Left lung (tissue), 10 donors: ENCODE results near the gene ETFB. TPM values are rescaled to one million over a fixed set of nuclear protein-coding genes. Genes with fewer than 3 reads are reported as not detected.

Experiments
- ATAC-seq: fragments of 200-7000 bp; cut with Tn5 transposase; one replicate; pipeline ENCODE4 v1.9.1; 2020; ENCODE audit warnings: moderate library complexity
- DNase-seq, 4 donors: peaks; one replicate each; pipeline ENCODE4 v3.0.0-alpha.2; 2013 to 2020
- H3K27ac ChIP-seq, 2 donors: fragments of 200-600 bp; sonication (generic) in 1 of 2; one replicate each; pipeline versions ENCODE4 v1.5.0 to v1.8.0; 2020 to 2021
- H3K27me3 ChIP-seq, 2 donors: fragments of 200-600 bp; sonication (generic) in 1 of 2; one replicate each; pipeline versions ENCODE4 v1.5.0 to v1.8.0; 2020 to 2021
- H3K36me3 ChIP-seq, 2 donors: fragments of 200-600 bp; sonication (generic) in 1 of 2; one replicate each; pipeline versions ENCODE4 v1.5.0 to v1.8.0; 2020 to 2021
- H3K4me1 ChIP-seq, 2 donors: fragments of 200-600 bp; one replicate each; pipeline ENCODE4 v1.8.0; 2021
- H3K4me3 ChIP-seq, 2 donors: fragments of 200-600 bp; sonication (generic) in 1 of 2; one replicate each; pipeline versions ENCODE4 v1.5.0 to v1.8.0; 2020 to 2021; ENCODE audit warnings: mild to moderate bottlenecking in 1 of 2
- H3K9me3 ChIP-seq, 2 donors: fragments of 200-600 bp; sonication (generic) in 1 of 2; one replicate each; pipeline versions ENCODE4 v1.5.0 to v1.8.0; 2020 to 2021
- intact Hi-C, 2 donors: fragments of 100-400 bp; cut with DNase I; formaldehyde crosslinking; loops; one replicate each; pipeline versions ENCODE4 v1.11.2 to v1.14.2; 2022
- polyA plus RNA-seq, 6 donors: library from polyadenylated mRNA; unstranded; fragments of 120-200 nt; gene quantifications; one replicate each; pipeline ENCODE4 v1.2.1, GENCODE V29; 2013; ENCODE audit not compliant: insufficient read length in 6 of 6
- total RNA-seq, 2 donors: library from RNA; stranded (reverse); fragmentation: NEBNext Ultra II Directional; extraction: Animal tissue kit (Norgen Biotek cat#: 25700); gene quantifications; one replicate each; pipeline ENCODE4 v1.2.1, GENCODE V29; 2021
- TF ChIP-seq, protein P1 (sequence below), 2 donors: fragments of 200-600 bp; sonication (generic) in 1 of 2; IDR thresholded peaks; one replicate each; pipeline versions ENCODE4 v1.5.0 to v1.8.0; 2021; ENCODE audit warnings: antibody characterized with exemption in 2 of 2
- donor health status: DM: no; HTN: yes; CAD: no.
- donor health status: DM: no; HTN: no; CAD: no.

ETFB gene
- total and polyA plus RNA-seq, 8 donors = 41.5 to 89.6 (median 47.9) TPM

GRCh38 chr19:51331716-51332115 lies 34.5 kb downstream of the ETFB start:
- H3K27me3 ChIP-seq = peaks cover 20 to 39% of the 10 kb centered on the region in 2 donors
- DNase-seq (no peak), ATAC-seq (no peak)
- intact Hi-C loops = no loop called here
- H3K4me1 ChIP-seq = peaks cover 4 to 12% of the 10 kb centered on the region in 2 donors
- no peak overlapping the region for H3K27ac ChIP-seq
- H3K9me3 ChIP-seq = no peaks in the 10 kb centered on the region
- no peaks in the 10 kb centered on the region for H3K36me3 ChIP-seq
- TF ChIP-seq, protein P1, sequence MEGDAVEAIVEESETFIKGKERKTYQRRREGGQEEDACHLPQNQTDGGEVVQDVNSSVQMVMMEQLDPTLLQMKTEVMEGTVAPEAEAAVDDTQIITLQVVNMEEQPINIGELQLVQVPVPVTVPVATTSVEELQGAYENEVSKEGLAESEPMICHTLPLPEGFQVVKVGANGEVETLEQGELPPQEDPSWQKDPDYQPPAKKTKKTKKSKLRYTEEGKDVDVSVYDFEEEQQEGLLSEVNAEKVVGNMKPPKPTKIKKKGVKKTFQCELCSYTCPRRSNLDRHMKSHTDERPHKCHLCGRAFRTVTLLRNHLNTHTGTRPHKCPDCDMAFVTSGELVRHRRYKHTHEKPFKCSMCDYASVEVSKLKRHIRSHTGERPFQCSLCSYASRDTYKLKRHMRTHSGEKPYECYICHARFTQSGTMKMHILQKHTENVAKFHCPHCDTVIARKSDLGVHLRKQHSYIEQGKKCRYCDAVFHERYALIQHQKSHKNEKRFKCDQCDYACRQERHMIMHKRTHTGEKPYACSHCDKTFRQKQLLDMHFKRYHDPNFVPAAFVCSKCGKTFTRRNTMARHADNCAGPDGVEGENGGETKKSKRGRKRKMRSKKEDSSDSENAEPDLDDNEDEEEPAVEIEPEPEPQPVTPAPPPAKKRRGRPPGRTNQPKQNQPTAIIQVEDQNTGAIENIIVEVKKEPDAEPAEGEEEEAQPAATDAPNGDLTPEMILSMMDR (IDR thresholded peaks at IDR 0.05) = no peak
- no peak overlapping the region for H3K4me3 ChIP-seq

DNA sequence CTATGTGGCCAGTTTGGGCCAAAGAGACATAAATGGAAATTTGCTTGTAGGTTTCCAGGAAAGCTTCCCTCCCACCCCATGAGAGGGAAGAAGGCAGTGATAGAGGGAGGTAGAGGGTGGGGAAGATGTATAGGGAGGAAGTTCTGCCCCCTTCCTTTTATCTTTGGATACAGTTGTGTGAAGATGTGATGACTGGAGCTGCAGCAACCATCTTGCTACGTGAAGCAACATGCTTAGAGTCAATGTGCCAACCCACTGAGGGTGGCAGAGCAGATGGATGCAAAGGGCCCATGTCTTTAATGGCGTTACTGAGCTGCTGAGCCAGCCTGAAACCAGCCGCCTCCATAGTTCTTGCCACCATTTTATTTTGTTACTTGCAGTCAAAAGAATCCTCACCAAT lies 35.0 kb downstream of the ETFB start:
- H3K9me3 ChIP-seq = no peaks in the 10 kb centered on the region
- no peak for DNase-seq
- TF ChIP-seq, protein P1 (IDR thresholded peaks at IDR 0.05) = no peak
- intact Hi-C loops = no loop called here
- no peak for ATAC-seq
- peaks cover 22 to 44% of the 10 kb centered on the region in 2 donors for H3K27me3 ChIP-seq
- H3K27ac ChIP-seq = no peak overlapping the region
- H3K4me1 ChIP-seq = peaks cover 4 to 12% of the 10 kb centered on the region in 2 donors
- no peak overlapping the region for H3K4me3 ChIP-seq
- no peaks in the 10 kb centered on the region for H3K36me3 ChIP-seq

GRCh38 chr19:51330366-51330765 lies 35.8 kb downstream of the ETFB start:
- no peaks in the 10 kb centered on the region for H3K9me3 ChIP-seq
- ATAC-seq (no peak), DNase-seq (no peak)
- intact Hi-C loops = no loop called here
- peaks cover 22 to 53% of the 10 kb centered on the region in 2 donors for H3K27me3 ChIP-seq
- no peaks in the 10 kb centered on the region for H3K36me3 ChIP-seq
- H3K4me1 ChIP-seq = peaks cover 4 to 12% of the 10 kb centered on the region in 2 donors
- H3K27ac ChIP-seq = no peak overlapping the region
- no peak overlapping the region for H3K4me3 ChIP-seq
- TF ChIP-seq, protein P1 (IDR thresholded peaks at IDR 0.05) = no peak

DNA sequence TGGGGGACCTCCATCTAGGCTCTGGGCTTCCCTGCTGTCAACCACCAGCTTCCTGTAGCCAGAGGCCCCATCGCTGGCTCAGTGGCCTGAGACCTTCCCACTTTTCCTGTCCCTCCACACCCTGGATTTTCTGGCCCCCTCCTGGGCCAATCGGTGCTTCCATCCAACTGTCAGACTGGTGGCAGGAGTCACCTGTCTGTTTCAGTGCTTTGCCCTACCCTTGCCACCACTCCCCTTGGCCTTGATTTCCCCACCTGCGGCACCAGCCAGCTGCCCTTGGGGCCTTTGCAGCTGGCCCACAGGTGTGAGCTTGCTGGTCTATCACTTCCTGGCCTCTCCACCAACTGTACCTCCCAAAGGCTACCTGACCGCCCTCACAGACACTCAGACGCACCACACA lies 36.8 kb downstream of the ETFB start:
- H3K4me3 ChIP-seq = no peak overlapping the region
- no peak overlapping the region for H3K27ac ChIP-seq
- TF ChIP-seq, protein P1 (IDR thresholded peaks at IDR 0.05) = no peak
- no peaks in the 10 kb centered on the region for H3K9me3 ChIP-seq
- no peaks in the 10 kb centered on the region for H3K36me3 ChIP-seq
- intact Hi-C loops = no loop called here
- no peak for ATAC-seq
- no peak for DNase-seq
- peaks cover 22 to 61% of the 10 kb centered on the region in 2 donors for H3K27me3 ChIP-seq
- H3K4me1 ChIP-seq = peaks cover 4 to 12% of the 10 kb centered on the region in 2 donors

DNA sequence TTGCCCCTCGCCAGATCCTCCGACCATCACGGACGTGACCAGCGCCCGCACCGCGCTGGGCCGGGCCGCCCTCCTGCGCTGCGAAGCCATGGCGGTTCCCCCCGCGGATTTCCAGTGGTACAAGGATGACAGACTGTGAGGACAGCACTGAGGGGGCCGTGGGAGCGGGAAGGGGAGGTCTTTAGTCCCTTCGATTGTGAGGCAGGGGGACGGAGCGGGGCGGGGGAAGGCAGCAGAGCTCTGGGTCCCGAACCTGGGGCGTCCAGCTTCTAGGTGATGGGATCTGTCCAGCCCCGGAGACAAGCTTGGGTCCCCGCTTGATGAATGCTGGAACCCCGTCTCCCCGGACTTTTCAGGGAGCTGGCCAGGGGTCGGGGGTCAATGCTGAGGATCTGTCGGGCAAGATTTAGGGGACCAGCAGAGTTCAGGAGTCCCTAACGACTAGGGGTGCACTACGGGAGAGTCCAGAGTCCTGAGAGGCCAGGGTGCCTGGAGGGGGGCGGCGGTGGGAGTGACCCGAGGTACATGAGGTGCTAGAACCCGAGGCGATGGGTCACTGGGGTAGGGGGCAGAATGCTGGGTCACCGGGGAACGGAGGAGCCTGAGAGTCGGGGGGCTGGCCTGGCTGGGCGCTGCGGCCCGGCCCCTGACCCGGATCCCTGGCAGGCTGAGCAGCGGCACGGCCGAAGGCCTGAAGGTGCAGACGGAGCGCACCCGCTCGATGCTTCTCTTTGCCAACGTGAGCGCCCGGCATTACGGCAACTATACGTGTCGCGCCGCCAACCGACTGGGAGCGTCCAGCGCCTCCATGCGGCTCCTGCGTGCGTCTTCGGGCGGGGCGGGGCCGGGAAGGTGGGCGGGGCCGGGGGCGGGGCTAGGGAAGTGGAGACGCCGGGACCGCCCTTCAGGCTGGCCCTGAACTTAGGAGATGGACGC lies 38.9 kb downstream of the ETFB start:
- no peak overlapping the region for H3K27ac ChIP-seq

More for the DNA sequence above, 38.9 kb downstream of the ETFB start:
- Histone ChIP-seq H3K27me3 (peaks cover 22 to 79% of the 10 kb centered on the region in 2 donors), H3K4me3 (peak overlapping the region in 1 of 2 donors; percentile 14), H3K36me3 (no peaks in the 10 kb centered on the region), H3K4me1 (peaks cover 4 to 12% of the 10 kb centered on the region in 2 donors), H3K9me3 (no peaks in the 10 kb centered on the region)
- DNase-seq (peak in 3 of 4 donors; percentile 32 to 84 (median 58)), ATAC-seq (peak; percentile 87)
- TF ChIP-seq, protein P1 (IDR thresholded peaks at IDR 0.05) = no peak
- intact Hi-C loops = no loop called here
